Lower leg skin (tissue), 3 donors: ENCODE results near the gene TICRR.

Experiments
- POLR2A ChIP-seq, 2 donors: fragments of 450-650 bp; IDR thresholded peaks; one replicate each; pipeline ENCODE4 v1.6.1; 2016 to 2017; ENCODE audit warnings: antibody characterized with exemption in 2 of 2, mild to moderate bottlenecking in 1 of 2, moderate library complexity in 1 of 2
- TF ChIP-seq, protein P1 (sequence below), 3 donors: fragments of 450-650 bp; IDR thresholded peaks; one replicate each; pipeline ENCODE4 v1.5.1; 2016; ENCODE audit warnings: antibody characterized with exemption in 3 of 3, mild to moderate bottlenecking in 3 of 3, moderate library complexity in 2 of 3

DNA sequence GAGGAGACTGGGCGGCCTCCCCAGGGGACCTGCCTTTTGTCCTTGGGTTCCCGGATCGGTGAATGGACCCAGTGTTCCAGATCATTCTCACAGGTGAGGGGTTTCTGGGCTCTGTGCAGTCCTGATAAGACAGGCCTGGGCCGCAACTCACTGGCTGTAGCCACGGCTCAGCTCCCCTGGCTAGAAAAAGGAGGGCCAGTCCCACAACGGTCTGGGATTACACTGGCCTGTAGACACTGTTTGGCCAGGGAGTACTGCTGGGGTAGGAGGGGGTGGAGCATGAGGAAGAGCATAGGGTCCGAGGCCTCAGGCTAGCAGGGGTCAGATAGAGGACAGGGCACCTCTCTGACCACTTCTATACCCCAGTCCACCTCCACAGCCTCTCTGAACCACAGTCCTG is 21.0 kb upstream of the TICRR start:
- no peak for TF ChIP-seq POLR2A (IDR thresholded peaks at IDR 0.05)
- TF ChIP-seq, protein P1, sequence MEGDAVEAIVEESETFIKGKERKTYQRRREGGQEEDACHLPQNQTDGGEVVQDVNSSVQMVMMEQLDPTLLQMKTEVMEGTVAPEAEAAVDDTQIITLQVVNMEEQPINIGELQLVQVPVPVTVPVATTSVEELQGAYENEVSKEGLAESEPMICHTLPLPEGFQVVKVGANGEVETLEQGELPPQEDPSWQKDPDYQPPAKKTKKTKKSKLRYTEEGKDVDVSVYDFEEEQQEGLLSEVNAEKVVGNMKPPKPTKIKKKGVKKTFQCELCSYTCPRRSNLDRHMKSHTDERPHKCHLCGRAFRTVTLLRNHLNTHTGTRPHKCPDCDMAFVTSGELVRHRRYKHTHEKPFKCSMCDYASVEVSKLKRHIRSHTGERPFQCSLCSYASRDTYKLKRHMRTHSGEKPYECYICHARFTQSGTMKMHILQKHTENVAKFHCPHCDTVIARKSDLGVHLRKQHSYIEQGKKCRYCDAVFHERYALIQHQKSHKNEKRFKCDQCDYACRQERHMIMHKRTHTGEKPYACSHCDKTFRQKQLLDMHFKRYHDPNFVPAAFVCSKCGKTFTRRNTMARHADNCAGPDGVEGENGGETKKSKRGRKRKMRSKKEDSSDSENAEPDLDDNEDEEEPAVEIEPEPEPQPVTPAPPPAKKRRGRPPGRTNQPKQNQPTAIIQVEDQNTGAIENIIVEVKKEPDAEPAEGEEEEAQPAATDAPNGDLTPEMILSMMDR (IDR thresholded peaks at IDR 0.05): no peak
